GM10248 (cell line): ENCODE measurements around the gene RPL18.

ENCODE experiments used
- CTCF ChIA-PET: fragments of 300-600 bp; sonication (Branson Sonifier 250); formaldehyde crosslinking; extraction: SDS; loops from one replicate; lab custom pipeline; 2021; ENCODE audit warnings: antibody characterized with exemption; lab: Yijun Ruan, JAX
- POLR2A ChIA-PET: fragments of 350-650 bp; sonication (Branson Sonifier 250); formaldehyde crosslinking; extraction: SDS; loops from one replicate; lab custom pipeline; 2020; ENCODE audit warnings: antibody characterized with exemption; lab: Yijun Ruan, JAX
- DNase-seq: peaks from one replicate; pipeline ENCODE4 v3.0.0; 2012; ENCODE audit errors: extremely low spot score
- TF ChIP-seq, protein P1 (sequence below): IDR thresholded peaks from 2 replicates; pipeline ENCODE4 v1.5.1; 2012; ENCODE audit warnings: mild to moderate bottlenecking, low read depth; ENCODE audit errors: extremely low read depth, missing control alignments, control extremely low read depth

Gene RPL18

GRCh38 chr19:48613024-48613851 lies 5.7 kb downstream of the RPL18 start:
- POLR2A ChIA-PET: no interaction called here
- no peak for DNase-seq
- TF ChIP-seq, protein P1, sequence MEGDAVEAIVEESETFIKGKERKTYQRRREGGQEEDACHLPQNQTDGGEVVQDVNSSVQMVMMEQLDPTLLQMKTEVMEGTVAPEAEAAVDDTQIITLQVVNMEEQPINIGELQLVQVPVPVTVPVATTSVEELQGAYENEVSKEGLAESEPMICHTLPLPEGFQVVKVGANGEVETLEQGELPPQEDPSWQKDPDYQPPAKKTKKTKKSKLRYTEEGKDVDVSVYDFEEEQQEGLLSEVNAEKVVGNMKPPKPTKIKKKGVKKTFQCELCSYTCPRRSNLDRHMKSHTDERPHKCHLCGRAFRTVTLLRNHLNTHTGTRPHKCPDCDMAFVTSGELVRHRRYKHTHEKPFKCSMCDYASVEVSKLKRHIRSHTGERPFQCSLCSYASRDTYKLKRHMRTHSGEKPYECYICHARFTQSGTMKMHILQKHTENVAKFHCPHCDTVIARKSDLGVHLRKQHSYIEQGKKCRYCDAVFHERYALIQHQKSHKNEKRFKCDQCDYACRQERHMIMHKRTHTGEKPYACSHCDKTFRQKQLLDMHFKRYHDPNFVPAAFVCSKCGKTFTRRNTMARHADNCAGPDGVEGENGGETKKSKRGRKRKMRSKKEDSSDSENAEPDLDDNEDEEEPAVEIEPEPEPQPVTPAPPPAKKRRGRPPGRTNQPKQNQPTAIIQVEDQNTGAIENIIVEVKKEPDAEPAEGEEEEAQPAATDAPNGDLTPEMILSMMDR: no peak
- CTCF ChIA-PET: no interaction called here

DNA sequence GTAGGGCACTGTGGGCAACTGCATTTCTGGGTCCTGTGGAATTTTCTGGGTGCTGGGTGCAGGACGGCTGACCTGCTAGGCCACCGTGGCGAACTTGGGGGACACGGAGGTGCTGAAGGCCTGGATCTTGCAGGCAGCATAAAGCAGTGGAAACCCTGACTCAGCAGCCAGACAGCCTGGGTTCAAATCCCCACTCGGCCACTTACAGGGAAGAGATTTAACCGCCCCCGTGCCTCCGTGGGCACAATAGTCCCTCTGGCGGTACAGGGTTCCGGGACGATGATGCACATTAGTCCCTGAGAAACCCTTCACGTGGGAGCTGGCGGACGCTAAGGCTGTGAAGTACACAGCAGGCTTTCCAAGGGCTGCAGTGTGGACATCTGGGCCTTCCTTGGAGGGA lies 7.1 kb downstream of the RPL18 start:
- ChIA-PET POLR2A (no interaction called here), CTCF (no interaction called here)
- DNase-seq: no peak
- TF ChIP-seq, protein P1: no peak

- ChIA-PET CTCF (interaction anchor here (0.7 to 5.2 kb wide), 16 partner anchors 8 to 345 kb away, joined by 3 to 43 read pairs (median 7); partner anchors contain the start of genes RPL18 and SPHK2), POLR2A (interaction anchor here (0.7 to 1.8 kb wide), 2 partner anchors 8 to 284 kb away, joined by 7 to 38 read pairs; partner anchors contain the start of genes EMP3, RPL18 and SPHK2)
- DNase-seq: no peak
- TF ChIP-seq, protein P1: no peak
These were observed 9.3 kb downstream of the RPL18 start for GRCh38 chr19:48609571-48610108.

GRCh38 chr19:48608798-48609263 lies 10.1 kb downstream of the RPL18 start:
- peak; percentile 80 for DNase-seq
- ChIA-PET POLR2A (interaction anchor here (0.7 to 1.8 kb wide), 4 partner anchors 9 to 1031 kb away, joined by 3 to 38 read pairs (median 8); partner anchors contain the start of genes EMP3, RPL18, RRAS and SPHK2), CTCF (interaction anchor here (0.6 to 5.2 kb wide), 24 partner anchors 9 to 344 kb away, joined by 3 to 43 read pairs (median 5); partner anchors contain the start of genes RPL18 and SPHK2)
- TF ChIP-seq, protein P1: peak; percentile 65

GRCh38 chr19:48607359-48607755 lies 11.6 kb downstream of the RPL18 start:
- no peak for DNase-seq
- CTCF ChIA-PET: interaction anchor here (0.9 to 5.2 kb wide), 9 partner anchors 11 to 293 kb away, joined by 3 to 43 read pairs (median 13); partner anchors contain the start of genes RPL18 and SPHK2
- TF ChIP-seq, protein P1: no peak

GRCh38 chr19:48606463-48607358 lies 12.3 kb downstream of the RPL18 start, which contains the start of gene SPACA4:
SPACA4 (plus strand) TSS chr19:48606742; CDS start chr19:48606979, 237 bp downstream.
- TF ChIP-seq, protein P1: no peak
- no peak for DNase-seq
- POLR2A ChIA-PET: no interaction called here
- CTCF ChIA-PET: interaction anchor here (0.8 to 5.2 kb wide), 11 partner anchors 10 to 292 kb away, joined by 3 to 43 read pairs (median 5); partner anchors contain the start of genes RPL18 and SPHK2

More at GRCh38 chr19:48607359-48607755, 11.6 kb downstream of the RPL18 start:
- POLR2A ChIA-PET: no interaction called here
